Neural cell (in vitro differentiated cells): Measurements from ENCODE around the gene TENT5A. TPM values are rescaled to one million over a fixed set of nuclear protein-coding genes. Genes with fewer than 3 reads are reported as not detected.

Experiments
- H2AFZ ChIP-seq: fragments of 200-600, 300-800 bp; sonication (generic), shearing (Covaris generic); 2 replicates; pipeline ENCODE4 v1.6.0; 2014; ENCODE audit warnings: low read depth, mild to moderate bottlenecking, antibody characterized with exemption, low read length, moderate library complexity
- H3F3A ChIP-seq: fragments of 200-600 bp; shearing (Covaris generic); 2 replicates; pipeline ENCODE4 v1.6.1; 2016; ENCODE audit warnings: mild to moderate bottlenecking, moderate library complexity, mixed read lengths, antibody characterized with exemption, low read length; ENCODE audit not compliant: insufficient read depth, poor library complexity, severe bottlenecking
- H3K27ac ChIP-seq: fragments of 200-600, 300-800 bp; sonication (generic), shearing (Covaris generic); 2 replicates; pipeline ENCODE4 v1.5.1; 2014; ENCODE audit warnings: mild to moderate bottlenecking, low read length, moderate library complexity
- H3K27me3 ChIP-seq: fragments of 300-800, 200-600 bp; sonication (generic), shearing (Covaris generic); 2 replicates; pipeline ENCODE4 v1.6.0; 2014; ENCODE audit warnings: mild to moderate bottlenecking, low read depth, low read length, moderate library complexity; ENCODE audit not compliant: insufficient read depth
- H3K36me3 ChIP-seq: fragments of 300-800, 200-600 bp; sonication (generic), shearing (Covaris generic); 2 replicates; pipeline ENCODE4 v1.5.1; 2014; ENCODE audit warnings: mild to moderate bottlenecking, antibody characterized with exemption, low read length, moderate library complexity; ENCODE audit not compliant: insufficient read depth
- H3K4me2 ChIP-seq: fragments of 300-800, 200-600 bp; sonication (generic), shearing (Covaris generic); 2 replicates; pipeline ENCODE4 v1.6.0; 2014; ENCODE audit warnings: mild to moderate bottlenecking, low read length
- H3K4me3 ChIP-seq: fragments of 300-800, 200-600 bp; sonication (generic), shearing (Covaris generic); 2 replicates; pipeline ENCODE4 v1.5.1; 2014; ENCODE audit warnings: mild to moderate bottlenecking, low read length, moderate library complexity
- H3K79me2 ChIP-seq: fragments of 200-600 bp; shearing (Covaris generic); replicated peaks from 2 replicates; pipeline ENCODE4 v1.6.0; 2014; ENCODE audit warnings: mild to moderate bottlenecking, low read length, moderate library complexity; ENCODE audit not compliant: insufficient read depth
- H3K9ac ChIP-seq: fragments of 300-800, 200-600 bp; sonication (generic), shearing (Covaris generic); 2 replicates; pipeline ENCODE4 v1.6.1; 2016; ENCODE audit warnings: mild to moderate bottlenecking, low read length, mixed read lengths
- H3K9me2 ChIP-seq: fragments of 200-600 bp; shearing (Covaris generic); 2 replicates; pipeline ENCODE4 v1.6.1; 2016; ENCODE audit warnings: mild to moderate bottlenecking, low read length, mixed read lengths; ENCODE audit not compliant: insufficient read depth
- H3K9me3 ChIP-seq: fragments of 200-600, 300-800 bp; sonication (generic), shearing (Covaris generic); 2 replicates; pipeline ENCODE4 v1.6.1; 2016; ENCODE audit warnings: mild to moderate bottlenecking, mixed run types, low read length, moderate library complexity, mixed read lengths
- H4K20me1 ChIP-seq: fragments of 200-600 bp; shearing (Covaris generic); 2 replicates; pipeline ENCODE4 v1.6.1; 2016; ENCODE audit warnings: mild to moderate bottlenecking, mixed run types; ENCODE audit not compliant: insufficient read depth
- EP300 ChIP-seq: fragments of 450-650 bp; conservative IDR thresholded peaks from 2 replicates; pipeline ENCODE4 v1.6.1; 2014; ENCODE audit warnings: antibody characterized with exemption, mild to moderate bottlenecking, moderate library complexity; ENCODE audit not compliant: poor library complexity, severe bottlenecking
- EZH2 ChIP-seq: fragments of 200-600, 300-800 bp; shearing (Covaris generic), sonication (generic); IDR thresholded peaks from 2 replicates; pipeline ENCODE4 v1.6.1; 2014; ENCODE audit warnings: antibody characterized with exemption, low read length, borderline replicate concordance, mild to moderate bottlenecking; ENCODE audit not compliant: insufficient read depth, poor library complexity, severe bottlenecking
- MXI1 ChIP-seq: fragments of 450-650 bp; conservative IDR thresholded peaks from 2 replicates; pipeline ENCODE4 v1.6.1; 2014; ENCODE audit warnings: antibody characterized with exemption, mild to moderate bottlenecking; ENCODE audit not compliant: poor library complexity, severe bottlenecking
- POLR2AphosphoS5 ChIP-seq: IDR thresholded peaks from 2 replicates; pipeline ENCODE4 v1.6.1; 2012
- RAD21 ChIP-seq: fragments of 450-650 bp; conservative IDR thresholded peaks from 2 replicates; pipeline ENCODE4 v1.6.1; 2014; ENCODE audit warnings: antibody characterized with exemption, mild to moderate bottlenecking, moderate library complexity
- SMC3 ChIP-seq: fragments of 450-650 bp; conservative IDR thresholded peaks from 2 replicates; pipeline ENCODE4 v1.6.1; 2014; ENCODE audit warnings: antibody characterized with exemption, mild to moderate bottlenecking, moderate library complexity; ENCODE audit not compliant: poor library complexity
- TAF1 ChIP-seq: IDR thresholded peaks from 2 replicates; pipeline ENCODE4 v1.6.1; 2012; ENCODE audit warnings: low read depth
- polyA plus RNA-seq: library from polyadenylated mRNA; depleted of rRNA; stranded (reverse); fragments of >200 nt; gene quantifications from 2 replicates; pipeline ENCODE4 v1.2.3, GENCODE V29; 2014
- TF ChIP-seq, protein P1 (sequence below): fragments of 450-650 bp; IDR thresholded peaks from 2 replicates; pipeline ENCODE4 v1.5.1; 2014; ENCODE audit warnings: antibody characterized with exemption, mild to moderate bottlenecking, moderate library complexity; ENCODE audit not compliant: poor library complexity, severe bottlenecking
- TF ChIP-seq, protein P2 (sequence below): IDR thresholded peaks from 2 replicates; pipeline ENCODE4 v1.6.1; 2012; ENCODE audit warnings: borderline replicate concordance

TENT5A gene
- polyA plus RNA-seq, 1 donor from 2014 or later: 0.47 TPM

DNA sequence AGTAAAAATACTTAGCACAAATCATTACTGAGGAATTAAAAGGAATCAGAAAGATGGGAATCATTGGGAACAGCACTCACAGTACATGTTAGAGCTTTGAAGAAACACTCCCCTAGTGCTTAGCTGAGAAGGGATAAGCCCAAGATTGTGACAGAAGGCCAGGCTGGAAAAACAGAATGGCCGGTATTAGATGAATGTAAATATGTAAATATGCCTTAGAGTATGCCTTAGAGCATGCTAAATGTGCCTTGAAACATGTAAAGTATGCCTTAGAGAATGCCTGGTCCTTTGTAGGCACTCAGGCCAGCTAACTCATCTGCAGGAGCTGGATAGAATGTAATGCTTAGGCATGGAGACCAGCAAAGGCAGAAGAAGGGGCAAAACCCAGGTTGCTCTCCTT lies 10.6 kb upstream of the TENT5A start:
- Histone ChIP-seq H3K9me2 (no peaks in the 10 kb centered on the region), H3K27ac (no peak overlapping the region), H3K9ac (no peak overlapping the region), H2AFZ (no peak overlapping the region), H3K4me2 (no peak overlapping the region), H3K27me3 (no peaks in the 10 kb centered on the region), H4K20me1 (no peaks in the 10 kb centered on the region), H3F3A (no peaks in the 10 kb centered on the region), H3K79me2 (no peaks in the 10 kb centered on the region), H3K36me3 (no peaks in the 10 kb centered on the region), H3K4me3 (no peak overlapping the region), H3K9me3 (no peaks in the 10 kb centered on the region)
- no peak for TF ChIP-seq MXI1
- no peak for TF ChIP-seq RAD21
- TF ChIP-seq SMC3: no peak
- no peak for TF ChIP-seq POLR2AphosphoS5
- no peak for TF ChIP-seq TAF1
- no peak for TF ChIP-seq EP300
- TF ChIP-seq, protein P1, sequence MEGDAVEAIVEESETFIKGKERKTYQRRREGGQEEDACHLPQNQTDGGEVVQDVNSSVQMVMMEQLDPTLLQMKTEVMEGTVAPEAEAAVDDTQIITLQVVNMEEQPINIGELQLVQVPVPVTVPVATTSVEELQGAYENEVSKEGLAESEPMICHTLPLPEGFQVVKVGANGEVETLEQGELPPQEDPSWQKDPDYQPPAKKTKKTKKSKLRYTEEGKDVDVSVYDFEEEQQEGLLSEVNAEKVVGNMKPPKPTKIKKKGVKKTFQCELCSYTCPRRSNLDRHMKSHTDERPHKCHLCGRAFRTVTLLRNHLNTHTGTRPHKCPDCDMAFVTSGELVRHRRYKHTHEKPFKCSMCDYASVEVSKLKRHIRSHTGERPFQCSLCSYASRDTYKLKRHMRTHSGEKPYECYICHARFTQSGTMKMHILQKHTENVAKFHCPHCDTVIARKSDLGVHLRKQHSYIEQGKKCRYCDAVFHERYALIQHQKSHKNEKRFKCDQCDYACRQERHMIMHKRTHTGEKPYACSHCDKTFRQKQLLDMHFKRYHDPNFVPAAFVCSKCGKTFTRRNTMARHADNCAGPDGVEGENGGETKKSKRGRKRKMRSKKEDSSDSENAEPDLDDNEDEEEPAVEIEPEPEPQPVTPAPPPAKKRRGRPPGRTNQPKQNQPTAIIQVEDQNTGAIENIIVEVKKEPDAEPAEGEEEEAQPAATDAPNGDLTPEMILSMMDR: no peak
- TF ChIP-seq EZH2: no peak
- TF ChIP-seq, protein P2, sequence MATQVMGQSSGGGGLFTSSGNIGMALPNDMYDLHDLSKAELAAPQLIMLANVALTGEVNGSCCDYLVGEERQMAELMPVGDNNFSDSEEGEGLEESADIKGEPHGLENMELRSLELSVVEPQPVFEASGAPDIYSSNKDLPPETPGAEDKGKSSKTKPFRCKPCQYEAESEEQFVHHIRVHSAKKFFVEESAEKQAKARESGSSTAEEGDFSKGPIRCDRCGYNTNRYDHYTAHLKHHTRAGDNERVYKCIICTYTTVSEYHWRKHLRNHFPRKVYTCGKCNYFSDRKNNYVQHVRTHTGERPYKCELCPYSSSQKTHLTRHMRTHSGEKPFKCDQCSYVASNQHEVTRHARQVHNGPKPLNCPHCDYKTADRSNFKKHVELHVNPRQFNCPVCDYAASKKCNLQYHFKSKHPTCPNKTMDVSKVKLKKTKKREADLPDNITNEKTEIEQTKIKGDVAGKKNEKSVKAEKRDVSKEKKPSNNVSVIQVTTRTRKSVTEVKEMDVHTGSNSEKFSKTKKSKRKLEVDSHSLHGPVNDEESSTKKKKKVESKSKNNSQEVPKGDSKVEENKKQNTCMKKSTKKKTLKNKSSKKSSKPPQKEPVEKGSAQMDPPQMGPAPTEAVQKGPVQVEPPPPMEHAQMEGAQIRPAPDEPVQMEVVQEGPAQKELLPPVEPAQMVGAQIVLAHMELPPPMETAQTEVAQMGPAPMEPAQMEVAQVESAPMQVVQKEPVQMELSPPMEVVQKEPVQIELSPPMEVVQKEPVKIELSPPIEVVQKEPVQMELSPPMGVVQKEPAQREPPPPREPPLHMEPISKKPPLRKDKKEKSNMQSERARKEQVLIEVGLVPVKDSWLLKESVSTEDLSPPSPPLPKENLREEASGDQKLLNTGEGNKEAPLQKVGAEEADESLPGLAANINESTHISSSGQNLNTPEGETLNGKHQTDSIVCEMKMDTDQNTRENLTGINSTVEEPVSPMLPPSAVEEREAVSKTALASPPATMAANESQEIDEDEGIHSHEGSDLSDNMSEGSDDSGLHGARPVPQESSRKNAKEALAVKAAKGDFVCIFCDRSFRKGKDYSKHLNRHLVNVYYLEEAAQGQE: no peak

DNA sequence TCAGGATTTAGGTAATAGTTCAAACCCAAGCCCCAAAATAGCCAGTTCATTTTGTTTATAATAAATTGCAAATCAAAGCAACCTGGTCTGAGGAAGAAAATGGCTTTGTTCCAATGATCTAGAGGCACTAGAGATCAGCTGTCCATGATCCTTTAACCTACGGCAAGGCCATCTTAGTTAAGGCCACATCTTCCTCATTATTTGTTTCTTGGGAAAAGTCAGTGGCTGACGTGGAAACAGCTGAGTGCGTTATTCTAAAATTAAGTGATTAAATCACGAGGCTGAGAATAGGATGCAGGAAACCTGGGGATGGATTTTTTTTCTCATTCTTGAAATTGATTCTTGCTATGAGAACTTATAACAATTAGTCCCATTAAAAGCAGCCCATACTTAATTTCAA lies 10.1 kb upstream of the TENT5A start:
- Histone ChIP-seq H3K36me3 (no peaks in the 10 kb centered on the region), H3K9me3 (no peaks in the 10 kb centered on the region), H3K79me2 (no peaks in the 10 kb centered on the region), H4K20me1 (no peaks in the 10 kb centered on the region), H3K4me3 (no peak overlapping the region), H3F3A (no peaks in the 10 kb centered on the region), H2AFZ (no peak overlapping the region), H3K27ac (no peak overlapping the region), H3K9ac (no peak overlapping the region), H3K4me2 (no peak overlapping the region), H3K27me3 (no peaks in the 10 kb centered on the region), H3K9me2 (no peaks in the 10 kb centered on the region)
- TF ChIP-seq, protein P1: no peak
- TF ChIP-seq POLR2AphosphoS5: no peak
- no peak for TF ChIP-seq RAD21
- TF ChIP-seq, protein P2: no peak
- no peak for TF ChIP-seq SMC3
- no peak for TF ChIP-seq EP300
- no peak for TF ChIP-seq TAF1
- no peak for TF ChIP-seq MXI1
- TF ChIP-seq EZH2: no peak
